ENCODE measurements around the gene ACOX3.
A peak's percentile ranks its signal among the peaks of the same experiment; 100 is the strongest.

ACOX3 gene

DNA sequence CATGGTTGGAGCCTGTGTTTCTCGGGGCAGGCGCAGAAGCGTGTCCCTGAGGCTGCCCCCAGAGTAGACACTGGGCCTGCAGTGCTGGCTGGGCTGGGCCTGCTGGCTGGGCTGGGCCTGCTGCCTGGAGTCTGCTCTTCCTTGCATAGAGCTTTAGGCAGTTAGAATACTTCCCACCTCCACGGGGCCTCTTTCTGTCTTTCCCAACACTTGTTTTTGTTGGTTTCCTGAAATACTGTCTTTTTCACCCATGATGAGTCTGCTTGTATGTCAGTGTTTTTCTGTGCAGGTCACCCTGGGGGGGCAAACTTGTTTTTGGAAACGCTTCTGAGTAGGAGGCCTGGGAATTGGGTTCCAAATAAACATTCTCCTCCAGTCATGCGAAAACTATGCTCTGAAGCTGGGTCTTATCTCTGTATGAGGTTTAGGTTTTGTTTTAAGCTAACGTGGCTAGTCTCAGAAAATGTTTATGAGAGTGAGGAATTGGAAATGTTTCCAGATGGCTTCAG, 32.2 kb upstream of the ACOX3 start:
- no peak for DNase-seq (ENCODE audit: low spot score)
- in situ Hi-C loops (cut with MboI; ENCODE audit: low pct_unique_long_range_greater_than_20kb, low sequenced_read_pairs, unreplicated experiment), result loop anchor here (25.0 kb wide), 1 partner anchor 115 kb away; the partner anchor contains the start of genes CPZ and GPR78

DNA sequence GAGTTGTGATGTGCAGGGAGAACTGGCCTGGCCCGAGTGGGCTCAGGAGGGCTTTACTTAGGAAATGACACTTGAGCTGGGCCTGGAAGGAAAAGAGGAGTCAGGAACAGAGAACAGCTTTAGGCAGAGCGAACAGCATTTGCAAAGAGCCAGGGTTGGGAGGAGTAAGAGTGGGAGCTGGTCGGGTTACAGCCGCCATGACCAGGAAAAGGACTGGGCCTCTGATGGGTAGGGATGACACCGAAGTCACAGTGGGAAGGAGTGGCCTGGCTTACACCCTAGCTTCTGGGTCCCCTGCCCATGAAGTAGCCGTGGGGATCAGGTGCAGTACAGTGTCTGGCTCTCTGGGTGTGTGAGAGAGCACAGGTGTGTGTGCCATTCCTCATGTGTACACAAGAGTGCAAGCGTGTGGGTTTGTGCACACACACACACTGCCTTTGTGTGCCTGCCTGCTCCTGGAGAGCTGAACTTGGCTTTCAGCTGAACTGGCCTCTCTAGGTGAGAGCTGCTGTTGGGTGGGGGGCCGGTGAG, 31.7 kb upstream of the ACOX3 start:
- DNase-seq (ENCODE audit: low spot score), result no peak
- in situ Hi-C loops (cut with MboI; ENCODE audit: low pct_unique_long_range_greater_than_20kb, low sequenced_read_pairs, unreplicated experiment), result loop anchor here (25.0 kb wide), 1 partner anchor 115 kb away; the partner anchor contains the start of genes CPZ and GPR78
- TF ChIP-seq, protein P1, sequence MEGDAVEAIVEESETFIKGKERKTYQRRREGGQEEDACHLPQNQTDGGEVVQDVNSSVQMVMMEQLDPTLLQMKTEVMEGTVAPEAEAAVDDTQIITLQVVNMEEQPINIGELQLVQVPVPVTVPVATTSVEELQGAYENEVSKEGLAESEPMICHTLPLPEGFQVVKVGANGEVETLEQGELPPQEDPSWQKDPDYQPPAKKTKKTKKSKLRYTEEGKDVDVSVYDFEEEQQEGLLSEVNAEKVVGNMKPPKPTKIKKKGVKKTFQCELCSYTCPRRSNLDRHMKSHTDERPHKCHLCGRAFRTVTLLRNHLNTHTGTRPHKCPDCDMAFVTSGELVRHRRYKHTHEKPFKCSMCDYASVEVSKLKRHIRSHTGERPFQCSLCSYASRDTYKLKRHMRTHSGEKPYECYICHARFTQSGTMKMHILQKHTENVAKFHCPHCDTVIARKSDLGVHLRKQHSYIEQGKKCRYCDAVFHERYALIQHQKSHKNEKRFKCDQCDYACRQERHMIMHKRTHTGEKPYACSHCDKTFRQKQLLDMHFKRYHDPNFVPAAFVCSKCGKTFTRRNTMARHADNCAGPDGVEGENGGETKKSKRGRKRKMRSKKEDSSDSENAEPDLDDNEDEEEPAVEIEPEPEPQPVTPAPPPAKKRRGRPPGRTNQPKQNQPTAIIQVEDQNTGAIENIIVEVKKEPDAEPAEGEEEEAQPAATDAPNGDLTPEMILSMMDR (IDR thresholded peaks at IDR 0.05; ENCODE audit: extremely low read depth, insufficient read depth, missing control alignments), result no peak

More for the DNA sequence above, 32.2 kb upstream of the ACOX3 start:
- TF ChIP-seq, protein P1 (IDR thresholded peaks at IDR 0.05; ENCODE audit: extremely low read depth, insufficient read depth, missing control alignments), result no peak

DNA sequence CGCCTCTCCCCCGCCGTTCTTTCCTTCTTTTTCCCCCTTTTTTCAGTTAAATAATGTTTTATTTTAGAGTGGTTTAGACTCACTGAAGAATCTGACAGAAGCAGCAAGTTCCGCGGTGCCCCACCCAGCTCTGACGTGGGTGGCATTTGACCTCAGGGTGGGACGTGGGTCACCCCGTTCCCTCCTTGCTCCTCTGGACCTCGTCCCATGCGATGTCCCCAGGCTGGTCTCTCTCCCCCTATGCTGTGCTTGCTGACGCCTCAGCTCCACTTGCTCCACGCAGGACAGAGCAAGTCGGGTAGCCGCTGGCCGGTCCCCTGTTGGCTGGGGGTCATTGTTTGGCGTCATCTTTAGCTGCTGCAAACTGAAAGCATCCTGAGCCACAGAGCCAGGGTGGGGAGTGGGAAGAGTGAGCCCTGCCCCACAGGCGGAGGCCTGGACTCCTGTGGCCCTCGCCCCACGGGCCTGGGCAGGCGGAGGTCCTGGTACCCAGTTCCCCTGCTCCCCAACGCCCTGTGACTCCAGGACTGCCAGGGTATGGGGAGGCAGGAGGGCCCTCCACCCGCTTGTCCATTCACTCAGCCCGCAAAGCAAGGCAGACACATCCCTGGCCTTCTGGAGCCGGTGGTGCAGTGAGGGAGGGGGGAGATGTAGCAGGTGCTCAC, 30.8 kb upstream of the ACOX3 start:
- DNase-seq (ENCODE audit: low spot score), result no peak
- TF ChIP-seq, protein P1 (IDR thresholded peaks at IDR 0.05; ENCODE audit: extremely low read depth, insufficient read depth, missing control alignments), result no peak
- in situ Hi-C loops (cut with MboI; ENCODE audit: low pct_unique_long_range_greater_than_20kb, low sequenced_read_pairs, unreplicated experiment), result loop anchor here (25.0 kb wide), 1 partner anchor 116 kb away; the partner anchor contains the start of genes CPZ and GPR78

DNA sequence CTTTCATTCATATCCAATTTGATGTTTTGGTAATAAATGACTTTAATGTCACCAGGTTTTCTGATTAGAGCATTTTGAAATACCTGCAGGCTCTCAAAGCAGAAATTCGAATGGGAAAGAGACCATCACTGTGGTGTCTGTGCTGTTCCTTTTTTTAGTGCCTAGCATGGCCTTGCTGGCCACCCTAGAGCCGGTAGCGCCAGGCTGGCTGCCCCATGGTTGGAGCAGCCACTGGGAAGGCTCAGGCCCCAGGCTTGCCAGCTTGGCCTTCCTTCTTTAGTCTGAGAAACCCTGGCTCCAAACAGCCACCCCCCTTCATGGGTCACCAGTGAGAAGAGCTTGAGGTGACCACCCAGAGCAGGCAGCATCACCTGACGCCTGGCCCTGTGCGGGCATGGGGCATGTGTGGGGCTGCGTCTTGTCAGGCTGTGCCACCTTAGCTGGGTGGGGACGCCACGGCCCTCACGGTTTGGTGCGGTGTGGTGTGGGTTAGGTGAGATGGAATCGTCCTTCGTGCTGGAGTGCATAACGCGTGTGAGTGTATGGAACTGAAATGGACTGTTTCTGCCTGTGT, 30.0 kb upstream of the ACOX3 start:
- TF ChIP-seq, protein P1 (IDR thresholded peaks at IDR 0.05; ENCODE audit: extremely low read depth, insufficient read depth, missing control alignments), result no peak
- in situ Hi-C loops (cut with MboI; ENCODE audit: low pct_unique_long_range_greater_than_20kb, low sequenced_read_pairs, unreplicated experiment), result loop anchor here (25.0 kb wide), 1 partner anchor 117 kb away; the partner anchor contains the start of genes CPZ and GPR78
- no peak for DNase-seq (ENCODE audit: low spot score)

DNA sequence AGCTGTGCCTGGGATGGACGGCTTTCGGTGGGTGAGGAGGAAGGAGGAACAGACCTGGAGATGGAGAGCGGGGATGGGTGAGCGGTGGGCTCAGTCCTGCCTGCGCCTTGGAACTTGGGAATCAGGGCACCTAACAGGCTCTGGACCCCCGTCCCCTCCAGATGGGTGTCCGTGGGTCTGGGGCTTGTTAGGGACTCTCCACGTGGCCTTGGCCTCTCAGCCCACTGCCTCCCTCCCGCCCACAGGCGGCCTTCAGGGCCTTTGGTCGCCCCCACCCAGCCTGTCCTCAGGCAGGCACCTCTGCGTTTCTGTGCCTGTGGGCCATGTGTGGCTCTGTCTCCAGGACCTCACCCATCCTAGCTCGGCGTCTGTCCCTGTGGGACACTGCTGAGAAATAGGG, 29.0 kb upstream of the ACOX3 start:
- TF ChIP-seq, protein P1 (IDR thresholded peaks at IDR 0.05; ENCODE audit: extremely low read depth, insufficient read depth, missing control alignments), result no peak
- in situ Hi-C loops (cut with MboI; ENCODE audit: low pct_unique_long_range_greater_than_20kb, low sequenced_read_pairs, unreplicated experiment), result loop anchor here (25.0 kb wide), 1 partner anchor 118 kb away; the partner anchor contains the start of genes CPZ and GPR78
- no peak for DNase-seq (ENCODE audit: low spot score)

DNA sequence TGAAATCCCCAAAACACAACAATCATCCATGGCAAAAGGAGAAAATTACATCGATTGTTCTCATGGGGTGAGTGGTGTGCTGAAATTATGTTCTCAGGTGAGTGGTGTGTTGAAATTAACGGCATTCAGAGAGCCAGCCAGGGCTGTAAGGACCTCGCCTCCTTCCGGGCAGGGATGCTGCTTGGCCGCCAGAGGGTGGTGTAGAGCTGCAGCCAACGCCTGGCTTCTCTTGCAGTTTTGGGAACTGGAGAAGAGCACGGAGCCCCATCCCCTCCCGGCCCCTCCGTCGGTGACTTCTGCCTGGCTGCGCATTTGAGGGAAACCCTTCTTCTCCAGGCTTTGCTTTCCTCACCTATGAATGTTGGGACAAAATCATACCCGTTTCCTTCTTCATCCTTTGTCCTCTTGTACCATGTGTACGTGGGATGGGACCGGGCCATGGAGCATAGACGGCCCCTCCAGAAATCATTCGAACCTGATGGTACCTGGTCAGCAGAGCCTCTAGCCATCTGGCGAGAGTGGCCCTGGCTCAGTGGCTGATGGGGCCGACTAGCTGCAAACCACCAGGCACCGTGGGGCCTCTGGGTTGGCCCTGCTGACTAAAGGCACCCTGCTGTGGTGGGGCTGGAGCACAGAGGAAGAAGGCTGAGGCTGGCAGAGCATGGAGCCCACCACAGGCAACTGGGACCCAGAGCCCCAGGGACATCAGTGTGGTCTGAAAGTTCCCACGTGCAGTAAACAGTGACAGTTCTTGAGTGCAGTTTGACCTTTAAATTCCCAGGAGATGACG, 28.4 kb upstream of the ACOX3 start:
- peak; percentile 87 for DNase-seq (ENCODE audit: low spot score)
- in situ Hi-C loops (cut with MboI; ENCODE audit: low pct_unique_long_range_greater_than_20kb, low sequenced_read_pairs, unreplicated experiment), result loop anchor here (25.0 kb wide), 1 partner anchor 118 kb away; the partner anchor contains the start of genes CPZ and GPR78
- TF ChIP-seq, protein P1 (IDR thresholded peaks at IDR 0.05; ENCODE audit: extremely low read depth, insufficient read depth, missing control alignments), result peak; percentile 97

Measured in GM13977 (cell line).